Testis (tissue), 3 donors: ENCODE measurements around the gene SYCE3. TPM values are rescaled to one million over a fixed set of nuclear protein-coding genes. Genes with fewer than 3 reads are reported as not detected.

Experiments
- DNase-seq: peaks from one replicate; pipeline ENCODE4 v3.0.0-alpha.2; 2019
- H3K27ac ChIP-seq, 2 donors: fragments of 200-600 bp; sonication (generic); one replicate each; pipeline ENCODE4 v1.5.1; 2019
- H3K27me3 ChIP-seq: fragments of 200-600 bp; sonication (generic); one replicate; pipeline ENCODE4 v1.5.1; 2019
- H3K36me3 ChIP-seq: fragments of 200-600 bp; sonication (generic); one replicate; pipeline ENCODE4 v1.5.1; 2017; ENCODE audit warnings: low read depth; ENCODE audit errors: missing control alignments
- H3K4me1 ChIP-seq: fragments of 200-600 bp; sonication (generic); one replicate; pipeline ENCODE4 v1.5.1; 2019
- H3K4me3 ChIP-seq, 2 donors: fragments of 200-600 bp; sonication (generic); one replicate each; pipeline ENCODE4 v1.5.1; 2017 to 2019
- H3K9me3 ChIP-seq: fragments of 200-600 bp; sonication (generic); one replicate; pipeline ENCODE4 v1.5.1; 2017
- POLR2A ChIP-seq: fragments of 450-650 bp; IDR thresholded peaks from one replicate; pipeline ENCODE4 v1.6.1; 2017; ENCODE audit warnings: antibody characterized with exemption, mild to moderate bottlenecking, moderate library complexity
- WGBS, 2 donors: methylation state at CpG; one replicate each; pipeline ENCODE4 v1.1.5; 2018; 5-methylcytosine and 5-hydroxymethylcytosine counted together
- intact Hi-C: fragments of 100-400 bp; cut with DNase I; formaldehyde crosslinking; loops from one replicate; pipeline ENCODE4 v1.15.1; 2023; ENCODE audit warnings: low total_unique reads
- polyA plus RNA-seq: library from polyadenylated mRNA; stranded (reverse); fragments of 350-450 nt; fragmentation: Illumina TruSeq; extraction: RNeasy Lipid Tissue Mini Kit (QIAGEN cat#74804); gene quantifications from one replicate; pipeline ENCODE4 v1.2.3, GENCODE V29; 2014; ENCODE audit warnings: low read depth, low replicate concordance; ENCODE audit not compliant: insufficient read depth
- total RNA-seq, 2 donors: library from RNA; depleted of rRNA; stranded (reverse); fragments of >200 nt; gene quantifications; one replicate each; pipeline ENCODE4 v1.2.3, GENCODE V29; 2016
- TF ChIP-seq, protein P1 (sequence below), 3 experiments: fragments of 450-650 bp in 2 of 3; fragments of 200-600 bp in 1 of 3; sonication (generic) in 1 of 3; IDR thresholded peaks; one replicate each; pipeline ENCODE4 v1.5.1; 2016 to 2019; ENCODE audit warnings: antibody characterized with exemption in 3 of 3, mild to moderate bottlenecking in 2 of 3, moderate library complexity in 1 of 3

The SYCE3 gene
- total and polyA plus RNA-seq, 3 donors from 2014 or later, result 40.4 to 183 (median 71.9) TPM

DNA sequence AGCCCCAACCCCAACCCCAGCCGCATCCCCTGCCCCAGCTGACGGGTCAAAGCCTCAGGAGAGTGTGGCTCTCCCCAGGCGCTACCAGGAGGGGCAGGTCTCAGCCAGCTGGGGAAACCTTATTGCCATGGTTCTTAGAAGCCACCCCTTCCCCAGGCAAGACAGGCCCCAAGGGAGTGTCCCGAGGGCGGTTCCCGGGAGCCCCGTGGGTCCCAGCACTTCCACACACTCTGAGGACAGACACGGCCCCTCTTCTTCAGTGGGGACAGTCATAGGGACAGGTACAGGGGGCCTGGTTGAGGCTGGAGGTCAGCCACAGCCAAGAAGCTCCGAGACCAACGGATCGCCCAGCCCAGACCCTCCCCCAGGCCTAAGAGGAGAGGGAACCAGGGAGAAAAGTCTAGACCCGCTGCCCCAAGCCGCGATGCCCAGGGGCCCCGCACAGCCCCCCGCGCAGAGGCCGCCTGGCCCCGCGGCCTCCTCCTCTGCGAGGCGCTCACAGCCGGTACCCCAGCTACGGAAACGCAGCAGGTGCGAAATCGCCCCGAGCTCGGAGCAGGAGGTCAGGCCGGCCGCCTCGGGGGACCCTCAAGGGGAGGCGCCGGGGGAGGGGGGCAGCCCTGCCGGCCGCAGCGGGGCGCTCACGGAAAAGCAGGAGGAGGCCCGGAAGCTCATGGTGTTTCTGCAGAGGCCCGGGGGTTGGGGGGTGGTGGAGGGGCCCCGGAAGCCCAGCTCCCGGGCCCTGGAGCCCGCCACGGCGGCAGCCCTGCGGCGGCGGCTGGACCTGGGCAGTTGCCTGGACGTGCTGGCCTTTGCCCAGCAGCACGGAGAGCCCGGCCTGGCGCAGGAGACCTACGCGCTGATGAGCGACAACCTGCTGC lies 14.4 kb downstream of the SYCE3 start:
- peaks cover 11% of the 10 kb centered on the region for H3K4me1 ChIP-seq
- H3K27me3 ChIP-seq, result no peaks in the 10 kb centered on the region
- no peaks in the 10 kb centered on the region for H3K36me3 ChIP-seq
- intact Hi-C loops, result no loop called here
- no peak overlapping the region for H3K27ac ChIP-seq
- H3K9me3 ChIP-seq, result no peaks in the 10 kb centered on the region
- no peak for DNase-seq
- no peak for TF ChIP-seq POLR2A
- TF ChIP-seq, protein P1, sequence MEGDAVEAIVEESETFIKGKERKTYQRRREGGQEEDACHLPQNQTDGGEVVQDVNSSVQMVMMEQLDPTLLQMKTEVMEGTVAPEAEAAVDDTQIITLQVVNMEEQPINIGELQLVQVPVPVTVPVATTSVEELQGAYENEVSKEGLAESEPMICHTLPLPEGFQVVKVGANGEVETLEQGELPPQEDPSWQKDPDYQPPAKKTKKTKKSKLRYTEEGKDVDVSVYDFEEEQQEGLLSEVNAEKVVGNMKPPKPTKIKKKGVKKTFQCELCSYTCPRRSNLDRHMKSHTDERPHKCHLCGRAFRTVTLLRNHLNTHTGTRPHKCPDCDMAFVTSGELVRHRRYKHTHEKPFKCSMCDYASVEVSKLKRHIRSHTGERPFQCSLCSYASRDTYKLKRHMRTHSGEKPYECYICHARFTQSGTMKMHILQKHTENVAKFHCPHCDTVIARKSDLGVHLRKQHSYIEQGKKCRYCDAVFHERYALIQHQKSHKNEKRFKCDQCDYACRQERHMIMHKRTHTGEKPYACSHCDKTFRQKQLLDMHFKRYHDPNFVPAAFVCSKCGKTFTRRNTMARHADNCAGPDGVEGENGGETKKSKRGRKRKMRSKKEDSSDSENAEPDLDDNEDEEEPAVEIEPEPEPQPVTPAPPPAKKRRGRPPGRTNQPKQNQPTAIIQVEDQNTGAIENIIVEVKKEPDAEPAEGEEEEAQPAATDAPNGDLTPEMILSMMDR (IDR thresholded peaks at IDR 0.05), result no peak
- peak overlapping the region in 1 of 2 donors; percentile 24 for H3K4me3 ChIP-seq
- 4 to 8% methylated on average over 19 to 45 of the region's 56 CpGs for WGBS, 2 donors

DNA sequence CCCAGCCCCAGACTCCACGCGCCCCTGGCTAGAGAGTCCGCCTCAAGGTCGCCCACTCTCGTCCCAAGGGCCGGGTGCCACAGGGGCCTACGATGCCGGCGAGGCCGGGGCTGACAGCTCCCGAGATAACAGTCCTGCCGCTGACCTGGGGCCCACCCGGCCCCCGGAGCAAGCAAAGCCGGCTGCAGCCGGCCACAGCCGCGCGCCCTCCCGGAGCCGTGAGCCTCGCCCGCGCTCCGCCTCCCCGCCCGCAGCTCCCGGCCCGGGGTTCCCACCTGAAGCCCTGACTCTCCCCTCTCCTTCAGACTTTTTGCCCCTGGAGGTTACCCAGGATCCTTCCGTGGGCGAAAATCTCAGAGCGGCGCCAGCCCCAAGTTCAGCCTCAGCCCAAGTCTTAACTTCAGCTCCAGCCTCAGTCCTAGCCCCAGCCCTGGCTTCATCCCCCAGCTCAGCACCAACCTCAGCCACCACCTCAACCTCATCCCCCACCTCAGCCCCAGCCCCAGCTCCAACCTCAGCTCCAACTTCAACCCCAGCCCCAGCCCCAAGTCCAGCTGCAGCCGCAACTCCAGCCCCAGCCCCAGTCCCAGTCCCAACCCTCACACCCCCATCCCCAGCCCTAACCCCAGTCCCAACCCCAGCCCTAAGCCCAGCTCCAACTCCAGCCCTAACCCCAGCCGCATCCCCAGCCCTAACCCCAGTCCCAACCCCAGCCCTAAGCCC lies 15.3 kb downstream of the SYCE3 start:
- TF ChIP-seq, protein P1 (IDR thresholded peaks at IDR 0.05), result no peak
- no peak for TF ChIP-seq POLR2A
- no peak for DNase-seq
- peaks cover 11% of the 10 kb centered on the region for H3K4me1 ChIP-seq
- H3K27ac ChIP-seq, result no peak overlapping the region
- H3K36me3 ChIP-seq, result no peaks in the 10 kb centered on the region
- intact Hi-C loops, result no loop called here
- 6 to 9% methylated on average over 18 to 33 of the region's 35 CpGs for WGBS, 2 donors
- H3K4me3 ChIP-seq, result peak overlapping the region in 1 of 2 donors; percentile 9
- H3K9me3 ChIP-seq, result no peaks in the 10 kb centered on the region
- H3K27me3 ChIP-seq, result no peaks in the 10 kb centered on the region

DNA sequence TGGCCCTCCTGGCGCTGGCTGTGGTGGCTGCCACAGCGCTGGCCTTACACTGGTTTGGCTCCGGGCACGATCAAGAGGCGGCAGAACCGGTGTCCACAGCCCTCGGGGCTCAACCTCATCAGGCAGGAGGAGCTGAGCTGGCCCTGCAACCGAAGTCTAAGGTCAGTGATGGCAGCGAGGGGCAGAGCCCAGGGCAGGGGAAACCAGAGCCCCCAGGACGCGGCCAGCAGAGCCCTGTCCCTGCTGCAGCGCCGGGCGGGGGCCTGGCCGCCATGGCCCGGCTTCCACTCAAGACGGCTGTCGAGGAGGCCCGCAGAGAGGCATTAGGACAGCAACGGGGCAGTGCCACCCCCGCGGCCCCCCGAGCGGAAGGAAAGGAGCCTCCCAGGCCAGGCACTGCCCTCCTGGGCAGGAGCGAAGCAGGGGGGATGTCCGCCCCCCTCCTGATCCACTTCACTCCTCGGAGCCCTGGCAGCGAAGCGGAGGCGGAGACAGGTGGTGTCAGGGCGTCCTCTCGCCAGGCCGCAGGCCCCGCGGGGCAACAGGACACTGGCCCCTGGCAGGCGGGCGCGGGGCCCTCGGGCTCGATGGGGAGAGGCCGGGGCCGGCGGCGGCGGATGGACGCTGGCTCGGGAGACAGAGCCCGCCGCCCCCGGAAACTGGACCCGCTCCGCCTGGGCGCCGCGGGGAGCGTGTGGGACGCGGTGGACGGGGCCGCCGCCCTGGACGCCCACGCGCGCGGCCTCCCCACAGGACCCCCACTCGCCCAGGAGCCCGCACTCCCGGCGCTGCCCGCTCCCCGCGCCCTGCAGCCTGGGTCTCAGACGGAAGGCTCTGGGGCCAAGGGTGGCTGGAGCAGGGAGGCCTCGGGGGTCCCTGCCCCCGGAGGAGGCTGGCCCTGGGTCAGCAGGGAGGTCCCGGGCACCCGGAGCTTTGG lies 16.1 kb downstream of the SYCE3 start:
- TF ChIP-seq, protein P1 (IDR thresholded peaks at IDR 0.05), result no peak
- TF ChIP-seq POLR2A, result no peak
- H3K4me1 ChIP-seq, result peaks cover 11% of the 10 kb centered on the region
- intact Hi-C loops, result no loop called here

DNA sequence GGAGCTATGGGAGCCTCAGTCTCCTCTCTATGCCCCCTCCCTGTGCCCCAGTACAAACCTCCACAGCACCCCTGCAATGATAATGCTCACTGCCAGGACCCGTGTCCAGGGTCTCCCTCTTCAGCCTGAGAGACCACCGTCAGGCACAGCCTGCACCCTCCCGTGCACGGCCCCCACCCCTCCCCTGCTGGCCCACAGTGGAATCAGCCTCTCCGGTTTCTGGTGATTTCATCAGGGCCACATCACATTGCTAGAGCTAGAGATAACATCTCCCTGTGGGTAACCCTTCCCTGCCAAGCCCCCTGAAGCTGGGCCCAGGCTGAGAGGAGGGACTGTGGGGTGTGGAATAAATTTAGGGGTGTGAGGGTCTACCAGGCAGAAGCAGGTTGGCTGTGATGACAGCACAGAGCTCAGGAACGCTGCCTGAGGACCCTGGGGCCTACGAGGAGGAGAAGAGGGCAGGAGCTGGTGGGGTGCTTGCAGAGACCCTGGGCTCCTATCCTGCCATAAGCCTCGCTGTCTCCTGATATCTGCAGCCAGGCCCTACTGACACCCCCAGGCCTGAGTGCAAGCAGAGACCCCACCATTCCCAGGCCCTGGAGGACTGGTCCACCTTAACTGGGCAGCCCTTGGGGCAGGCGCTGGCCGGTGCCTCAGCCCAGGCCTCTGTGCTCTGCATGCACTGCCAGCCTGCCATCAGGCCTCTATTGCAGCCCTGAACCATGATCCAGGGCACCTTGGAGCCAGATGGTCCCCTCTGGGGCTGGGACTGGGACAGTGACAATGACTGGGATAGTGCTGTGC lies 17.0 kb downstream of the SYCE3 start, which contains the start of gene KLHDC7B:
Gene KLHDC7B (plus strand): TSS at position 378 of the 804 bp plus-strand sequence. CDS start 345 bp downstream, at position 723.
- H3K9me3 ChIP-seq, result no peaks in the 10 kb centered on the region
- H3K36me3 ChIP-seq, result no peaks in the 10 kb centered on the region
- WGBS, 2 donors, result 59 to 71% methylated on average over 6 to 10 of the region's 10 CpGs
- H3K27me3 ChIP-seq, result no peaks in the 10 kb centered on the region
- H3K4me1 ChIP-seq, result peaks cover 11% of the 10 kb centered on the region
- TF ChIP-seq, protein P1 (IDR thresholded peaks at IDR 0.05), result no peak
- no peak for TF ChIP-seq POLR2A
- H3K4me3 ChIP-seq, result peak within 1 kb of the TSS in 1 of 2 donors; percentile 9
- no peak for DNase-seq
- no peak within 1 kb of the TSS for H3K27ac ChIP-seq
- intact Hi-C loops, result no loop called here

More for the DNA sequence above, 16.1 kb downstream of the SYCE3 start:
- no peak overlapping the region for H3K27ac ChIP-seq
- H3K27me3 ChIP-seq, result no peaks in the 10 kb centered on the region
- 49% methylated on average over 55 of the region's 78 CpGs; no CpG with 5 or more reads in 1 of the 2 donors for WGBS, 2 donors
- DNase-seq, result no peak
- peak overlapping the region in 1 of 2 donors; percentile 9 for H3K4me3 ChIP-seq
- H3K9me3 ChIP-seq, result no peaks in the 10 kb centered on the region
- H3K36me3 ChIP-seq, result no peaks in the 10 kb centered on the region
